Activated CD4-positive, alpha-beta T cell treated with anti-CD3 and anti-CD28 coated beads, Interleukin-2, amount 50 U/mL, for 48 hours (primary cell): ENCODE measurements around the gene CDC34.

Experiments used
- DNase-seq, 2 experiments: peaks; one replicate each; pipeline ENCODE4 v3.0.0-alpha.2; 2020

CDC34 gene

DNA sequence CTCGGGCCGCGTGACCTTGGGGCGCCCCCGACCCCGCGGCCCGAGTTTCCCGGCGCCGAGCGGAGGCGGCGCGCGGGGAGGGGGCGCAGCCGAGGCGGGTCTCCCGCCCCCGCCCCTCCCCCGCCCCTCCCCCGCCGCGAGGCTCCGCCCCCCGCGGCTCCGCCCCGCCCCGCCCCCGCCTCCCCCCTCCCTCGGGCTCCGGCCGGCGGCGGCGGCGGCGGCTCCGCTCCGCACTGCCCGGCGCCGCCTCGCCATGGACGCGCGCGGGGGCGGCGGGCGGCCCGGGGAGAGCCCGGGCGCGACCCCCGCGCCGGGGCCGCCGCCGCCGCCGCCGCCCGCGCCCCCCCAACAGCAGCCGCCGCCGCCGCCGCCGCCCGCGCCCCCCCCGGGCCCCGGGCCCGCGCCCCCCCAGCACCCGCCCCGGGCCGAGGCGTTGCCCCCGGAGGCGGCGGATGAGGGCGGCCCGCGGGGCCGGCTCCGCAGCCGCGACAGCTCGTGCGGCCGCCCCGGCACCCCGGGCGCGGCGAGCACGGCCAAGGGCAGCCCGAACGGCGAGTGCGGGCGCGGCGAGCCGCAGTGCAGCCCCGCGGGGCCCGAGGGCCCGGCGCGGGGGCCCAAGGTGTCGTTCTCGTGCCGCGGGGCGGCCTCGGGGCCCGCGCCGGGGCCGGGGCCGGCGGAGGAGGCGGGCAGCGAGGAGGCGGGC, 58.3 kb downstream of the CDC34 start, which contains the start of gene HCN2:
Gene HCN2, plus strand, starts transcription at position 189 of the 703 bp plus-strand sequence. Its CDS starts 65 bp downstream, at position 254.
- DNase-seq: no peak

DNA sequence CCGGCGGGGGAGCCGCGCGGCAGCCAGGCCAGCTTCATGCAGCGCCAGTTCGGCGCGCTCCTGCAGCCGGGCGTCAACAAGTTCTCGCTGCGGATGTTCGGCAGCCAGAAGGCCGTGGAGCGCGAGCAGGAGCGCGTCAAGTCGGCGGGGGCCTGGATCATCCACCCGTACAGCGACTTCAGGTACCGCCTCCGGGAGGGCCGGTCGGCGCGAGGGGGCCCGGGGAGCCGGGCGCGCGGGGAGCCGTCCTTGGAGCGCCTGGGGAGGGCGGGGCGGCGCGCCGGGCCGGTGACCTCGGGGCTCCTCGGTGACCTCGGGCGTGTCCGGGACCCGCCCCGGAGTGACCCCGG, 58.8 kb downstream of the CDC34 start:
- DNase-seq: peak in 1 of 2 experiments; percentile 44

DNA sequence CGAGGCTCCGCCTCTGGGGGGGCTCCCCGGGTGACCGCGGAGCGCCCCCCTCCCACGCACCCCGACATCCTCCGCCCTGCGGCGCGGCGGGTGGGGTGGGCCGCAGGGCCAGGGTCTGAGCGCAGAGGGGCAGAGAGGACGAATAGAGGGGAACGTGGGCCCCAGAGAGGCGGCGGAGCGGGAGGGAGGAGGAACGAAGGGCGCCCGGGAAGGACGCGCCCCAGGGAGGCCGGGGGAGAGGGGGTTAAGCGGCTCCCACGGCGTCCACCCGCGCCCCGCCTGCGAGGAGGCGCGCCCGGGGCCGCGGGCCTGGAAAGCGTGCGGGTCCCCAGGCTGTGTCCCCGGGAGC, 59.2 kb downstream of the CDC34 start:
- DNase-seq: no peak

DNA sequence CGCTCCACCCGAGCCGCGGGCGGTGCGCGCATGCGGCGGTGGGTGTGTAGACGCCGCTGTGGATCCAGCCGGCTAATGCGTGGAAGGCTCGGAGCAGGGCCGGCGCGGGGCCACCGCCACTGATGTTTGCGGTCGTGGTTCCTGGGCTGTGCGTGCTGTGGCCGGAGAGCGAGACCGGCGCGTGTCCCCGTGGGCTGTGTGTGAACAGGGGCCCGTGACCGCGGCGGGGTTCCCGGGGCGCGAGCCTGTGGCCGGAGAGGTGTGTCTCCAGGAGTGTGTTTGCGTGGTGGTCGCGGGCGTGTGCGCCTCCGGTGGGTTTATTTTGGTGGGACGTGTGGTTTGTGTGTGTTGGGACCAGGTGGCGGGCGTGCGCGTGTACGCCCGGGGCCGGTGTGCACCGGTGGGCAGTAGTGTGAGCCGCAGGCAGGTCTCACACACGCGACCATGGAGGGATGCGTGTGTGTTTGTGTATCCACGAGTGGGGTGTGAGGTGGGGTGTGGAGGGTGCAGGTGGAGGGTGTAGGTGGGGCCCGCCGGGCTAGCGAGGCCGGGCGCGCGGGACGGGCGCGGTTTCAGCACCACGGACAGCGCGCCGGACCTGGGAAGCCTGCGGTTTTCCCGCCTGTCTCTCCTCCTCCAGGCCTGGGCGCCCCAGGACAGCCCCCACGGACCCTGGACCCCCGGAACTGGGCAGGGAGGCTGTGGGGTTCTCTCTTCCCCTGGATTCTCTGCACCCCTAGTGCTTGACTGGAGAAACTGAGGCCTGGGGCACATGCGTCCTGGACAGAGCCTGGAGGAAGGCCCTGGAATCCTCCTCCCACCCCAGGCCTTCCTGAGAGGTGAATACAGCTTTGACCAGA, 59.8 kb downstream of the CDC34 start:
- DNase-seq: no peak
